HG02642 (cell line): ENCODE results near the gene RMP24.

Experiments used
- ATAC-seq: cut with Tn5 transposase; IDR thresholded peaks from one replicate; pipeline ENCODE4 v1.9.1; 2021; ENCODE audit warnings: mild to moderate bottlenecking; ENCODE audit not compliant: unreplicated experiment, poor library complexity

RMP24 gene

DNA sequence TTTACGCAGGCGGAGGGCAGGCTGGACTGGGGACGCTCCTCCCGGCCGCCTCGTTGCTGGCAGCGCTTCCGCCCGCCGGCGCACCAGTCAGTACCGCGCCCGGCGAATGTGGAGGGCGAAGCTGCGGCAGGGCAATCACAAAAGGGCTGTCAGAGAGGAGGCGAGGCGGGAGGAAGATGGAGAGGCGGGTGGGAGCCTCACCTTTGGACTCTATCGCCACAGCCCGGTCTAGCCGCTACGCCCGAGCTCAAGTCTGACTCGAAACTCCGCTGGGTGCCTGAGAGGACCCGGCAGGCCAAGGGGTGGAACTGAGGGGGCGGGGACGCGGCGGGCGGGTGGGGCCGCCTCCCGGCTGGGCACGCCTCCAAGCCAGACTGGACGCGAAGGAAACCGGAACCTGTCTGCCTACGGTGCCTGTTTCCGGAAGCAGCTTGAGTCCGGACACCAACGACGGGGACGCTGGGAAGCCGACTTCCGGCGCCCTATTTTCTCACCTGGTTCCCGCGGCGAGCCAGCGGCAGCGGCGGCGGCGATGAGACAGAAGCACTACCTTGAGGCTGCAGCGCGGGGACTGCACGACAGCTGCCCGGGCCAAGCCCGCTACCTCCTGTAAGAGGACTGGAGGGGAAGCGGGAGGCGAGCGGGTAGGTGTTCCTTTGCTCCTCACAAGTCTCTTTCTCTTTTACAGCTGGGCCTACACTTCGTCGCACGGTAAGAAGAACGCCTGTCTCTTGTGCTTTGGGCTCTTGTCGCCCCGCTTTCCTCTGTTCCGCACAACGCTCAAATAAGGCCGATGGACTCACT lies at the start of gene RMP24:
Gene RMP24, plus strand, starts transcription at position 483 of the 804 bp plus-strand sequence.
- peak; percentile 93 for ATAC-seq

- no peak for ATAC-seq
These were observed 48.4 kb upstream of the RMP24 start for GRCh38 chr18:35923939-35924684.

DNA sequence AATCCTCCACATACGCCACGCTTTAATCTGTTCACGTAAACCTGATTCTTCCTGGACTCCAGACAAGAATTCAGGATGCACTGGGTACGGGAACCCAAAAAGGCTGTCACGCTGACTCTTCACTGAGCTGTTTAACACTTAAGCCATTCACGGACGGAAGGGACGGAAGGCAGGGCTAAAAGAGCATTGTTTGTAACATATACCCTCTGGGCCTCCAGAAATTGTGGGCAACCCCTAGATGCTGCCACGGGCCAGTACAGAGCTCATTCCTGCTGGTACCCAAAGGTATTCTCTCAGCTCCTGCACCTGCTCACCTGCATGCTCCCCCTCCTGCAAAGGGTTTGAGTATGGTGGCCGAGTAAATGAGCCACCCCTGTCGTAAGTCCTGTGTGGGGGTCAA lies 45.6 kb upstream of the RMP24 start:
- ATAC-seq, result no peak

GRCh38 chr18:35927430-35927829 lies 45.0 kb upstream of the RMP24 start:
- ATAC-seq, result no peak

- no peak for ATAC-seq
These were observed 38.5 kb upstream of the RMP24 start for GRCh38 chr18:35933982-35934381.

DNA sequence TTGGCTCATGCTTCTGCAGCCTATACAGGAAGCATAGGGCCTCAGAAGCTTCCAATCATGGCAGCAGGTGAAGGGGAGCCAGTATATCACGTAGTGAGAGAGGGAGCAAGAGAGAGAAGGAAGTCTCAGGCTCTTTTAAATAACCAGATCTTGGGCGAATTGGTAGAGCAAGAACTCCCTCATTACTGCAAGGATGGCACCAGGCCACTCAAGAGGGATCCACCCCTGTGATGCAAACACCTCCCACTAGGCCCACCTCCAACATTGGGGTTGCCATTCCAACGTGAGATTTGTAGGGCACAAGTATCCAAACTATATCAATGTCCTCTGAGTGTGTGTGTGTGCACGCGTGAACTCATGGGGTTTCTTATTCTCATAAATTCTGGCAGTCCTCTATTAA lies 37.6 kb upstream of the RMP24 start:
- ATAC-seq, result no peak

DNA sequence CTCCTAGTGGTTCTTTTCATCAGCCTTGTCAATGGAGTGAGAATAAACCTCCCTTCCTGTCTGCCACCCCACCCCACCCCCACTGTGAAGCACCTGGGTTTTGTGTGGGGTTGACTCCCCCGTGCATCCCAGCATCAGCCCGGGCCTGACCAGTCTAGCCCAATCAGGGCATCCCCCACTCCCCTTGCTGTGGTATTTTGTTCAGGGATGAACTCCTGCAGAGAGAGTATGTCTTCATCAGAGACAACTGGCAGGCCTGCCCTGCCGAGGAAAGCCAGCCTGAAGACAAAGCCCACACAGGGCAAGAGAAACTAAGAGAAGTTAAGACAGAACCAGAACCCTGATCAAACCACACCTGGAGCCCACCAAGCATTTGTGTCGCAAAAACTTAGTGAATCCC lies 36.7 kb upstream of the RMP24 start:
- ATAC-seq, result no peak

DNA sequence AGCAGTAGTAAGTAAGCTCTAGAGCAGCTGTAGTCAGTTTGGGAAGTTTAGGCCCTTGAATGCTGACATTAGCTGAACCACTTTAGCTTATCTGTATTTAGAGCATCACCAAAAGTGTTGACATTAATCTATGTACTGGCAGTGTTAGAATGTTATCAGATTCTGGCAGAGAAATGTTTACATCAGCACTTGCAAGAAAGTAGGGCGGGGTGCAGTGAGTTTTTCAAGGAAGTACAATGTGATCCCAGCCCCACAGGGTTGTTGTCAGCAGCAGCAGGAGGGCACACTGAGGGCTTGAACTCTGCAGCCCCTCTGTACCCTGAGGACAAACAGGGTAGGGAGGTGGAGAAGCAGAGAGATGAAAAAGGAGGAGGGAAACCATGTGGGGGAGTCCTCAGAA lies 35.5 kb upstream of the RMP24 start:
- ATAC-seq, result no peak

- no peak for ATAC-seq
These were observed 34.3 kb upstream of the RMP24 start for GRCh38 chr18:35938158-35938557.

GRCh38 chr18:35938562-35938961 lies 33.9 kb upstream of the RMP24 start:
- no peak for ATAC-seq

GRCh38 chr18:35939138-35939537 lies 33.3 kb upstream of the RMP24 start:
- no peak for ATAC-seq

GRCh38 chr18:35941299-35941698 lies 31.2 kb upstream of the RMP24 start:
- no peak for ATAC-seq

DNA sequence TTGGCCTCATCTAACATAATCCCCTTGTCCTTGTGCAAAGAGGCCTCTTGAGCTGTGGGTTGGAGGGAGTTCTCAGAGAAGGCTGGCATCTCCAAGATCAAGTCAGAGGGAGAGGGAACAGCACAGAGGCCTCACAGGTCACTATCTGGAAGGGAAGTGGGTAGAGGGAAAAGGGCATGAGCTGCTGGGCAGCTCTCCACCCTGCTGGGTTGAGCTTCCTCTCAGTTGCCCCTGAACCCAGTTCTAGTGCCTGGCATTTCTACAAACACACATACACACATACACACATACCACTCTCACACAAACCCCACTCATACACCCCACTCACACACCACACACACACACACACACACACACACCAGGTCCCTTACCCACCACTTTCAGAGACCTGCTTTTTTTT lies 30.3 kb upstream of the RMP24 start:
- ATAC-seq, result no peak

- no peak for ATAC-seq
These were observed 29.8 kb upstream of the RMP24 start for GRCh38 chr18:35942661-35943060.

DNA sequence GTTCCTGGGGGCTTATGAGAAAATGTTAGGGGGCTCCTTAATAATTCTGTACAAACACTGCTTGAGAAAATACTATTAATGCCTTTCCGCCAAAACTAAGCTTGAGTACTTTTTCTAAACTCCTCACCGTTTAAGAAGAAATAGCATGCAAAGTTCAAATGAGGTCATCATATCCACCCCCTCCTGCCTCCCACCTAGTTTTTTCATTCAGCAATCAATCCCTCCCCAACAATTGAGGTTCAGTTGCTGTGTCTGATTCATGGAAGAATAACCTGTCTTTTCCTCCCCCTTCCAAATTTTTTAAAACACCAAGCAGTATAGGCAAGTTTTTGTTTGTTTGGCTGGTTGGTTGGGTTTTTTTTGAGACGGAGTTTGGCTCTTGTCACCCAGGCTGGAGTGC lies 24.4 kb upstream of the RMP24 start:
- no peak for ATAC-seq

- no peak for ATAC-seq
These were observed 23.4 kb upstream of the RMP24 start for GRCh38 chr18:35949090-35949489.

- ATAC-seq, result peak; percentile 80
These were observed 22.4 kb upstream of the RMP24 start for GRCh38 chr18:35949903-35950627.

DNA sequence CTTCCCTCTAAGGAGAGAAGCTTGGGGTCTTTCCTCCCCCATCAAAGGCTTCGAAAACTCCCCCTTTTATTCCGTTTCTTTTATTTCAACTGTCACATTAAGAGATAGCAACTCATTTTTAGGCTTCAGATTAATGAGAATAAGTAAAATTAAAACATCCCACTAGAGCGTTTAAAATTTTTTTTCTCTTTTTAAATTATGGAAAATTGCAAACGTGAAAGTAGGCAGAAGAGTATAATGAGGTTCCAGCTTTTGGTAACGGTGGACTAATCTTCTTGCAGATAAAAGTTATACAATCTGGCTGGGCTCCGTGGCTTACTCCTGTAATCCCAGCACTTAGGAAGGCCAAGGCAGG lies 21.9 kb upstream of the RMP24 start:
- ATAC-seq, result no peak

GRCh38 chr18:35953688-35954087 lies 18.8 kb upstream of the RMP24 start:
- peak; percentile 63 for ATAC-seq

GRCh38 chr18:35956226-35956625 lies 16.3 kb upstream of the RMP24 start:
- ATAC-seq, result no peak

- ATAC-seq, result no peak
These were observed 10.2 kb upstream of the RMP24 start for GRCh38 chr18:35962320-35962719.
